SH-SY5Y (cell line): ENCODE results near the gene GASK1A.

Source experiments
- GATA2 ChIP-seq: IDR thresholded peaks from 2 replicates; pipeline ENCODE4 v1.6.1; 2011; ENCODE audit warnings: mild to moderate bottlenecking, low read depth, low read length
- GATA3 ChIP-seq: IDR thresholded peaks from 2 replicates; pipeline ENCODE4 v1.6.1; 2011; ENCODE audit warnings: low read depth, mild to moderate bottlenecking, low read length, moderate library complexity

The GASK1A gene

DNA sequence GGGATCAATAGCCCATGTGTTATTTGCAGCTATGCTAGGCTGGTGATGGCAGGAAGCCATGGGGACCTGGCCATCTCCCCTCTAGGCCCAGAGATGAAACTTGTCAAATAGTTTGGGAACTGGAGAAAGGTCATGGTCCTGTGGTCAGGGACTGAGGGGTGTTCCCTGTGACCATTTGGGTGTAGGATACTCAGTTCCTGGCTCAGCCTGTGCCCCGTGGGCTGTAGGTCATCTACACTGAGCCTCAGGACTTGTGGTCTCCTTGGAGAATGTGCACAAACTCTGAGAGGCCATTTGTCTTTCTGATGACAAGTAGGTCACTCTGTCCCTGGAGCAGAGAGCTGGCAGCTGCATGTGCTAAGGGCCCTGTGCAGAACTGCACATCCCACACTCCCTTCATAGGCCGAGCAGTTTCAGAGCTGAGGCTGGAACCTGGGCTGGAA, 17.5 kb downstream of the GASK1A start:
- TF ChIP-seq GATA2: no peak
- TF ChIP-seq GATA3: no peak

- no peak for TF ChIP-seq GATA3
- TF ChIP-seq GATA2: no peak
These were observed 20.1 kb downstream of the GASK1A start for GRCh38 chr3:42999212-42999611.

- no peak for TF ChIP-seq GATA2
- no peak for TF ChIP-seq GATA3
These were observed 20.5 kb downstream of the GASK1A start for GRCh38 chr3:42999632-43000031.

DNA sequence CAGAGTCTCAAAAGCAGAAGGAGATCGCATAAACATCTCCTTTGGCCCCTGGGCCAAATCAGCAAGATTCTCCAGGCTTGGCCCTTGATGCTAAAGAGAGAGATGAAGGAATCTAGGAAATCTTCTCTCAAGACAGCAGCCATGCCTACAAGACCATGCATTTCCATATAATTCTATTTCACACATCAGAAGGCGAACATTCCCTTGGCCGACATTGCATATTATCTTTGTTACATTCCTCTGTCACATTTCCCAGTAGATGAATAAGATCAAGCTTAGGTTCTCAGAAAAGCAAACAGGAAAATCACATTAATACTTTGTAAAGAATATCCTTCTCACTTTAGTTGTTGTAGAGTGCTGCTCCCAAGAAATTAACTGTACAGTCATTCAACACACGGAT, 21.3 kb downstream of the GASK1A start:
- no peak for TF ChIP-seq GATA3
- TF ChIP-seq GATA2: no peak

- TF ChIP-seq GATA2 (no peak), GATA3 (no peak)
These were observed 22.0 kb downstream of the GASK1A start for GRCh38 chr3:43001094-43001553.

DNA sequence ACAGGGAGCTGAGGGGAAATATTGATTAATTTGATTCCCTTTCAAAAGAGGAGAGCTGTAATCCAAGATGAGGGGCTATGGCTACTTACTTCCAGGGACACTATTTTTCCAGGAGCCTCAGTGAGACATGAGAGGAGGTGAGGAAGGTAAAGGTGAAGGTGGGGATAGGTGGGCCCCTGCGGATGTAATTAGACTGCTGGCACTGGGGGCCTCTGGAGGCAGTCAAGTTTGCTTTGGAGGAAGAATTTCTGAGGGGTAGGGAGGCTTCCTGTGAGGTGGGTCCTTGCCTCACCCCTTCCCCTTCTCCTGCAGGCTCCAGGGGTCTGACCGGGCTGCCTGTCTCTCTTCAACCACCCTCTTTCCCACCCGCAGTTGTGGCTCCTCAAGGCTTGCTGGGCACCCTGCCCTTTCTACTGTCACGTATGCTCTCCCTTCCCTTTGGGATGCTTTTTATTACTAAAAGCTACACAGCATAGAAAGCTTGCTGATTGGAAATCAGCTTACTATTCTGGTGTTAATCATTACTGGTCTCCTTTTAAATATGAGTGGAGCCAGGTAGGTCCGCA, 22.5 kb downstream of the GASK1A start:
- TF ChIP-seq GATA2: no peak
- no peak for TF ChIP-seq GATA3

- TF ChIP-seq GATA2: no peak
These were observed 25.2 kb downstream of the GASK1A start for GRCh38 chr3:43004282-43004681.

- no peak for TF ChIP-seq GATA2
- TF ChIP-seq GATA3: no peak
These were observed 26.1 kb downstream of the GASK1A start for GRCh38 chr3:43005253-43005652.

DNA sequence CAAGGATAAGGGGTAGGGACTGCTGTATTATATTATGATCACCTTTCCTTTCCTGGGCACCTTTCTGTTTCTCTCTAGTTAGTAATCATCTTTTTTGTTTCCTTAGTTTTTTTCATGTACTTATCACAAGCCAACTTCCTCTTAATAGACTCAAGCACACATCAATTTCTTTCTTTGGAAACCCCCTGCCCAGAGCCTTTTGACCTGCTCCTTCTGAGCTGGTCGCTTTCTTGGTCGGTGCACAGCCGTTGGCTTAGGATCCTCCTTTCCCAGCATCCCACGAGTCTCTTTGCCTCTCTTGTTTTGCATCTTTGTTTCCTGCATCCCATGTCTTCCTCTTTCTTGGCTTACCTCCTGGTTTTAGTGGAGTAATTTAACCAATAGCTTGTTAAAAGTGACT, 26.9 kb downstream of the GASK1A start:
- TF ChIP-seq GATA2 (no peak), GATA3 (no peak)

DNA sequence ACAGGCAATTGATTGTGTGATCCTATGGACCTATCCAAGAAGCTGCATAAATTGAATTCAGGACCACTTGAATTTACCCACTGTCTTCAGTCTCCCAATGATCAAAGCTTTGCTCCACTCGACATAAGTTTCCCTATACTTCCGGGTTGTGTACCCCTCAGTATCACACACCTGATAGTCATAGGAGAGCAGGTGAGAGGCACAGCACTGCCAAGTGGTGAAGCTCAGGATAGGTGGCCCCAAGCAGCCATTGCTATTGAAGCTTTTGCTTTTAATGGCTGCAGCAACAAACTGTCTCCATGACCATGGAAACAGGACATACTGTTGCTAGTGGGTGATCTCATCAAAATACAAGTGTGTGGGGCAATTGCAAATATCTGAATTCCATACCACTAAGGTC, 27.7 kb downstream of the GASK1A start:
- TF ChIP-seq GATA2 (no peak), GATA3 (no peak)

DNA sequence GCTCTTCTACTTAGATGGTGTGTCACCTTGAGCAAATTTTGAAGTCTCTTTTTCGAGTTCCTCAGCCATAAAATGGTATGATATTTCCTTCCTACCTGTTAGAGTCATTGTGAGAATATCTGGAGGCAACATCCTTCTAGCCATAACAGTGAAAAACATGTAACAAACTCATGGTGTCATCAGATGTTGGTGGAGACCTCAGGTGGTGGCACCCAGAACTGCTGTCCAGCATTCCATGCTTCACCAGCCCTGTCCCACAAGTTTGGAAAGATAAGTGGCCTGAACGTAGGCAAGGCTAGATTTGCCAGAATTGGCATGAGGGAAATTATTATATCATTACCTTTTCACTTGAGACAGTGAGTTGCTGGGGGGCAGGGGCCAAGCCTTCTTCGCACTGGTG, 30.4 kb downstream of the GASK1A start:
- no peak for TF ChIP-seq GATA3
- no peak for TF ChIP-seq GATA2

- no peak for TF ChIP-seq GATA3
- TF ChIP-seq GATA2: no peak
These were observed 31.5 kb downstream of the GASK1A start for GRCh38 chr3:43010638-43011037.

GRCh38 chr3:43011638-43012037, 32.5 kb downstream of the GASK1A start:
- TF ChIP-seq GATA3 (no peak), GATA2 (no peak)

GRCh38 chr3:43012174-43012573, 33.1 kb downstream of the GASK1A start:
- TF ChIP-seq GATA3: no peak
- no peak for TF ChIP-seq GATA2

GRCh38 chr3:43013256-43013655, 34.1 kb downstream of the GASK1A start:
- TF ChIP-seq GATA2 (no peak), GATA3 (no peak)

- TF ChIP-seq GATA2 (no peak), GATA3 (no peak)
These were observed 34.6 kb downstream of the GASK1A start for GRCh38 chr3:43013743-43014155.

- TF ChIP-seq GATA3 (no peak), GATA2 (no peak)
These were observed 35.1 kb downstream of the GASK1A start for GRCh38 chr3:43014241-43014640.
